ENCODE measurements around the gene CCN2. TPM values are rescaled to one million over a fixed set of nuclear protein-coding genes. Genes with fewer than 3 reads are reported as not detected.

Gene CCN2
- total RNA-seq, 2 experiments from 2014 or later = 0.11 TPM; not detected in 1

GRCh38 chr6:131929264-131929663 lies 21.9 kb downstream of the CCN2 start:
- H3K9me3 Mint-ChIP-seq = no peaks in the 10 kb centered on the region
- peaks cover 0 to 5% of the 10 kb centered on the region in 2 experiments for H3K27me3 ChIP-seq (ENCODE audit: control insufficient read depth in 1 of 2, insufficient read depth in 2 of 2, low read length in 2 of 2)
- ATAC-seq (ENCODE audit: poor library complexity) (no peak), DNase-seq (no peak)
- intact Hi-C loops (cut with DNase I, micrococcal nuclease) = no loop called here
- no peaks in the 10 kb centered on the region for H3K36me3 Mint-ChIP-seq (ENCODE audit: low read depth)
- H3K27ac Mint-ChIP-seq = no peak overlapping the region
- POLR2A ChIA-PET = no interaction called here
- no peak overlapping the region for H3K4me3 ChIP-seq (ENCODE audit: low read length)
- TF ChIP-seq, protein P1, sequence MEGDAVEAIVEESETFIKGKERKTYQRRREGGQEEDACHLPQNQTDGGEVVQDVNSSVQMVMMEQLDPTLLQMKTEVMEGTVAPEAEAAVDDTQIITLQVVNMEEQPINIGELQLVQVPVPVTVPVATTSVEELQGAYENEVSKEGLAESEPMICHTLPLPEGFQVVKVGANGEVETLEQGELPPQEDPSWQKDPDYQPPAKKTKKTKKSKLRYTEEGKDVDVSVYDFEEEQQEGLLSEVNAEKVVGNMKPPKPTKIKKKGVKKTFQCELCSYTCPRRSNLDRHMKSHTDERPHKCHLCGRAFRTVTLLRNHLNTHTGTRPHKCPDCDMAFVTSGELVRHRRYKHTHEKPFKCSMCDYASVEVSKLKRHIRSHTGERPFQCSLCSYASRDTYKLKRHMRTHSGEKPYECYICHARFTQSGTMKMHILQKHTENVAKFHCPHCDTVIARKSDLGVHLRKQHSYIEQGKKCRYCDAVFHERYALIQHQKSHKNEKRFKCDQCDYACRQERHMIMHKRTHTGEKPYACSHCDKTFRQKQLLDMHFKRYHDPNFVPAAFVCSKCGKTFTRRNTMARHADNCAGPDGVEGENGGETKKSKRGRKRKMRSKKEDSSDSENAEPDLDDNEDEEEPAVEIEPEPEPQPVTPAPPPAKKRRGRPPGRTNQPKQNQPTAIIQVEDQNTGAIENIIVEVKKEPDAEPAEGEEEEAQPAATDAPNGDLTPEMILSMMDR (IDR thresholded peaks at IDR 0.05) = no peak
- CTCF ChIA-PET = no interaction called here
- no peaks in the 10 kb centered on the region for H3K4me1 Mint-ChIP-seq (ENCODE audit: low read depth)
- H3K27ac ChIP-seq (ENCODE audit: low read depth in 1 of 2, low read length in 2 of 2) = no peak overlapping the region
- H3K4me1 ChIP-seq (ENCODE audit: insufficient read depth, low read length) = no peaks in the 10 kb centered on the region
- no peak overlapping the region for H3K4me3 Mint-ChIP-seq
- no peaks in the 10 kb centered on the region for H3K36me3 ChIP-seq (ENCODE audit: insufficient read depth, low read length)
- peaks cover 27% of the 10 kb centered on the region for H3K27me3 Mint-ChIP-seq
- peaks cover under 1 to 5% of the 10 kb centered on the region in 2 experiments for H3K9me3 ChIP-seq (ENCODE audit: control insufficient read depth in 1 of 2, insufficient read depth in 1 of 2, low read length in 2 of 2)

DNA sequence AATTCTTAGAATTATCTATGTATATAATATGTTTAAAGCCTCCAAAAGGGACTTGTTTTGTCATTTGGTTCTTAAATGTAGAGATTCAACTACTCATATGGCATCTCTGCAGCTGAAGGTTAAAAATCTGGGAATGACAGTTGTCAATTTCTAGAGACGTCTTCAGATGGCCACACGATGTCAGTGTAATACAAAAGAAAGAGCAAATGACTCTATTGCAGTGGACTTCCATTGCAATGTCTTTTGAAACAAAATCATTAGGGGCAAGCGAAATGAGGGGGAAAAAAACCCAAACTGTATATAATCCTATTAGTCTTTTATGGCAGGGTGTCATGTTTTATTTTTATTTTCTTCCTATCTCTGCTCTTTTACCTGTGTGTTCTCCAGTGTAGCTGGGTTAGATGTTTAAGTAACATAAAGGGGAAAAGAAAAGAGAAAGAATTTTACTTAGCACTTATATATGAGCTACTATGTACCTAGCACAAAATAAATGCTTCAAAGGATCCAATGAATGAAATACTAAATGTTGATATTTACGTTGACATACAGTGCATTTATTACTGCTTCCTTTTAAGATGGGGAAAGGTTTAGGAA lies 26.2 kb downstream of the CCN2 start:
- peaks cover 7% of the 10 kb centered on the region for H3K27me3 Mint-ChIP-seq
- H3K9me3 Mint-ChIP-seq = peaks cover 9% of the 10 kb centered on the region
- ChIA-PET POLR2A (no interaction called here), CTCF (interaction anchor here (2.4 kb wide), 1 partner anchor 10 kb away, joined by 9 read pairs; no protein-coding TSS in a partner anchor)
- intact Hi-C loops (cut with DNase I, micrococcal nuclease) = no loop called here
- Histone ChIP-seq H3K4me3 (ENCODE audit: low read length) (no peak overlapping the region), H3K27me3 (ENCODE audit: control insufficient read depth in 1 of 2, insufficient read depth in 2 of 2, low read length in 2 of 2) (peaks cover 0 to 3% of the 10 kb centered on the region in 2 experiments), H3K27ac (ENCODE audit: low read depth in 1 of 2, low read length in 2 of 2) (no peak overlapping the region), H3K4me1 (ENCODE audit: insufficient read depth, low read length) (no peaks in the 10 kb centered on the region), H3K9me3 (ENCODE audit: control insufficient read depth in 1 of 2, insufficient read depth in 1 of 2, low read length in 2 of 2) (peaks cover 5 to 11% of the 10 kb centered on the region in 2 experiments), H3K36me3 (ENCODE audit: insufficient read depth, low read length) (no peaks in the 10 kb centered on the region)
- ATAC-seq (ENCODE audit: poor library complexity) = no peak
- no peak for DNase-seq
- H3K4me3 Mint-ChIP-seq = no peak overlapping the region
- no peaks in the 10 kb centered on the region for H3K4me1 Mint-ChIP-seq (ENCODE audit: low read depth)
- no peak overlapping the region for H3K27ac Mint-ChIP-seq
- H3K36me3 Mint-ChIP-seq (ENCODE audit: low read depth) = no peaks in the 10 kb centered on the region
- TF ChIP-seq, protein P1 (IDR thresholded peaks at IDR 0.05) = no peak

GRCh38 chr6:131923356-131923755 lies 27.8 kb downstream of the CCN2 start:
- TF ChIP-seq, protein P1 (IDR thresholded peaks at IDR 0.05) = no peak
- Mint-ChIP-seq H3K27me3 (peaks cover 18% of the 10 kb centered on the region), H3K9me3 (peaks cover 9% of the 10 kb centered on the region), H3K4me3 (no peak overlapping the region), H3K36me3 (ENCODE audit: low read depth) (no peaks in the 10 kb centered on the region), H3K4me1 (ENCODE audit: low read depth) (no peaks in the 10 kb centered on the region), H3K27ac (no peak overlapping the region)
- H3K4me1 ChIP-seq (ENCODE audit: insufficient read depth, low read length) = no peaks in the 10 kb centered on the region
- peak in 4 of 14 experiments; percentile 8 to 44 (median 36) for DNase-seq
- H3K9me3 ChIP-seq (ENCODE audit: control insufficient read depth in 1 of 2, insufficient read depth in 1 of 2, low read length in 2 of 2) = peaks cover 11 to 12% of the 10 kb centered on the region in 2 experiments
- ChIA-PET POLR2A (no interaction called here), CTCF (no interaction called here)
- peak; percentile 29 for ATAC-seq (ENCODE audit: poor library complexity)
- H3K4me3 ChIP-seq (ENCODE audit: low read length) = no peak overlapping the region
- H3K27ac ChIP-seq (ENCODE audit: low read depth in 1 of 2, low read length in 2 of 2) = no peak overlapping the region
- H3K36me3 ChIP-seq (ENCODE audit: insufficient read depth, low read length) = no peaks in the 10 kb centered on the region
- peaks cover 0 to 3% of the 10 kb centered on the region in 2 experiments for H3K27me3 ChIP-seq (ENCODE audit: control insufficient read depth in 1 of 2, insufficient read depth in 2 of 2, low read length in 2 of 2)
- intact Hi-C loops (cut with DNase I, micrococcal nuclease) = no loop called here
